GM19240 (cell line): ENCODE data around the gene SAMD4A.

Experiments used
- DNase-seq: peaks from one replicate; pipeline ENCODE4 v3.0.0; 2011; ENCODE audit warnings: low spot score; ENCODE audit not compliant: insufficient read length

SAMD4A gene

GRCh38 chr14:54653712-54654469 lies 87.0 kb downstream of the SAMD4A start:
- DNase-seq, result no peak

GRCh38 chr14:54654605-54655004 lies 87.7 kb downstream of the SAMD4A start:
- DNase-seq, result no peak

DNA sequence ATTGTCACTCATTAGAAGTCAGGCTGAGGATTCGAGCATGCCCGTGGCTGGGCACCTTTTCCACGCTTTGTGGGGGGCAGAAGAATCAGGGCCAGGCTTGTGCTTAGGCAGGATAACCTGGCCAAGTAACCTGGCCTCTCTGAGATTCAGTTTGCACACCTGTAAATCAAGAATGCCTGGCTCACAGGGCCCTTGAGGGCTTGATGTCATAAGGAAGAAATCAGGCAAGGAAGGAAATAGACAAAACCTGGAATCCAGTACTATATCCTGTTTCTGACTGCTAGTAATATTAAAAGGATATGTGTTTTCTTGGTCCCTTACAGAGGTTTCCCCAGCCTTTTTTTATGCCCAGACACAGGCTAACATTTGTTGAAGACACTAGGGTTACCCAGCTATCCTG lies 91.9 kb downstream of the SAMD4A start:
- no peak for DNase-seq

- DNase-seq, result no peak
Observed at GRCh38 chr14:54659365-54659764, 92.4 kb downstream of the SAMD4A start.

GRCh38 chr14:54660604-54661111 lies 93.7 kb downstream of the SAMD4A start:
- no peak for DNase-seq

- DNase-seq, result no peak
Observed at GRCh38 chr14:54662491-54663133, 95.7 kb downstream of the SAMD4A start.

DNA sequence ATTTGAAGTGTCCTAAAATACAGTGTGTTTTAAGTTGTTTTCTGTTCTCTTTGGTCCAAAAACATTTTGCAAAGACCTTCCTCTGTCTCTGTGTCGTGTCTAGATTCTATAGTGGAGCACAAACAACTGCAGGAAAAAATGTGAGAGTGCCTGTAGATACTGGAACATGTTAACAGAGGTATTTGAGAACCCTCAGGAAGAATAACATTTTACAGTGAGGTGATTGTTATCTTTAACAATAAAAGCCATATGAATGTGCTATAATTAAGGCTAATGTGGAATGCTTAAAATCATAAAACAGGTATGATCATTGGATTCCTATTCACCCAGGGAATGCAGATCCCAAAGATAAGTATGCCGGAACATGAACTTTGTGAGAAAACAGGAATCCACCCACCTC lies 98.0 kb downstream of the SAMD4A start:
- no peak for DNase-seq

GRCh38 chr14:54665946-54666345 lies 99.0 kb downstream of the SAMD4A start:
- DNase-seq, result no peak

- no peak for DNase-seq
Observed at GRCh38 chr14:54667026-54667744, 100.3 kb downstream of the SAMD4A start.

DNA sequence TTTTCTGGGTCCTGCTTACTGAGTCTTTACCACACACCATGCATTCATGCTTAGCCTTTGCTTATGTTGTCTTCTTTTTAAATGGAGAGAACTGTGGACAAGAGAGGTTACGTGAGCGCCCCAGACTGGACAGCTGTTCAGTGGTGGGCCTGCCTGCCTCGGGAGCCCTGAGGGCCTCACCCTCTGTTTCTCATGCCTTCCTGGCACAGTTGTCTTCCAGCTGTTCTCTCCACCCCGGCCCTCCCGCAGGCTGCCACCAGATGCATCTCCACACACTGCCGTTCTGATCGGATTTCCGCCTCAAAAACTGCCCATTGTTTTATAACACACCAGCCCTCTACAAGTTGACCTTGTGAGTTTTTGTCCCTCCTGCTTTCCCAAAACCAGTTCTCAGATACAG lies 100.8 kb downstream of the SAMD4A start:
- no peak for DNase-seq

GRCh38 chr14:54669721-54670561 lies 103.0 kb downstream of the SAMD4A start:
- no peak for DNase-seq

- no peak for DNase-seq
Observed at GRCh38 chr14:54671537-54671936, 104.6 kb downstream of the SAMD4A start.

- no peak for DNase-seq
Observed at GRCh38 chr14:54672181-54672580, 105.3 kb downstream of the SAMD4A start.

- no peak for DNase-seq
Observed at GRCh38 chr14:54672688-54673087, 105.8 kb downstream of the SAMD4A start.

DNA sequence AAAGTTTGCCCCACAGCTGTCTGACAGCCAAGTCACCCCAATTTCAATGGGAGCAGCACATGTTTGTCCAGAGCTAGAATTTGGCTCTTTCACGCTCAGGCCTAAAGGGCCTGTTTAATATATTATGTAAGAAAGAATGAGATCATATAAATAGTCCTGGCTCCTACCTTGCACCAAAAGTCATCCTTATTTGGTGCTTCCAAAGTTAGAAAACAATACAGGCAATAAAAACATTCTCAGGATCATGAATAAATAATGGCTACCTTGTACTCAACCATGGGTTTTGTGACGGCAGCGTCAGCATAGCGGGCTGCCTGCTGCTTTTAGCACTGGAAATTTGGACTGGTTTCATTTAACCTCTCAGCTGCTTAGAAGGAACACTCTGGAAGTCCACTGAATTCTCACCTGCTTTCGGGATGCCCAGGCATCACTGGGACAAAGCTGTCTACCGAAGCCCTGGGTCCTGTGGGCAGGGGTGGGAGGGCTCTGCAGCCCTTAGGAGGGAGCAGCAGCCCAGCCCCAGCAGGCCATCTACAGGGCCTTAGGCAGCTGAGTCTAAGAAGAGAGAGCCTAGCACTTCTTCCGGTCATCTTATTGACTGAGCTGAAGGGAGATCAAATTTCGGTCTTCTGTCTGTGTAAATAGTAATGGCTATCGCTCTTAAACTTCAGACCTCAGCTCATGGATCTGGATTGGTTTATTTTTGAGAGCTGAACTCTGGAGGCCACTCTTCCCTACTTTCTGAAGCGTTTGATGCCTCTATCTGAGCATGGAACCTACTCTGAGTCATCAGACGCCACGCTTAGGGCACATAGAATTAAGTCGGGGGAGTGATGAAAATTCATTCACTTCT lies 106.5 kb downstream of the SAMD4A start:
- DNase-seq, result no peak

DNA sequence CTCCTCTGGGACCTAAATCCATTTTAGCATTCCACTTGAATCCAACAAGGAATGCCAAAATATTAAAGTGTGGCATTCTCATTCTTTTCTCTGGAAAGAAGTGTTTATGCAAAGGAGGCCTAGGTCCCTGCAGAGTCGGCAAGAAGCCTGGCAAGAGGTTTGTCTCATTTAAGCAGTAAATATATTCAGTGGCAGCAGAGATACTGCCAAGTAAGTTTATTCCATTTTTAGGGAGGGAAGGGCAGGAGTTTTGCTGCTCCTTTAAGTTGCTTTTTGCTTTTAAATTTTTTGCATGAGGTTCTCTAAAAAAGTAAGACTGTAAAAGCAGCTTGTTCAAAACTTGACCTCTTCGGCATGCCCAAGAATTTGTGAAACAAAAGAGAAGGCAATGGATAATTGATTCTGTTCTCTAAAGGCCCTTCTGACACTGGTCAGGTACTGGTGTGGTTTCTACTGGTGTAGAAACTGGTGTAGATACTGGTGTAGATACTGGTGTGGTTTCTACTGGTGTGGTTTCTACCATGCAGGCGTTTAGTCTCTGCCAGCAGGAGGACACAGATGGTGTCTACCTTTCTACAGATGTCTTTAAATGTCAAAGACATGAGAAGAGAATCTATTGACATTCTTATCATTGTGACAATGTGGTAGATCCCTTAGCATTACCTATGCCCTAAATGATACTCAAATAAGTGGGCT lies 107.3 kb downstream of the SAMD4A start:
- no peak for DNase-seq

GRCh38 chr14:54675236-54676128 lies 108.6 kb downstream of the SAMD4A start:
- no peak for DNase-seq

DNA sequence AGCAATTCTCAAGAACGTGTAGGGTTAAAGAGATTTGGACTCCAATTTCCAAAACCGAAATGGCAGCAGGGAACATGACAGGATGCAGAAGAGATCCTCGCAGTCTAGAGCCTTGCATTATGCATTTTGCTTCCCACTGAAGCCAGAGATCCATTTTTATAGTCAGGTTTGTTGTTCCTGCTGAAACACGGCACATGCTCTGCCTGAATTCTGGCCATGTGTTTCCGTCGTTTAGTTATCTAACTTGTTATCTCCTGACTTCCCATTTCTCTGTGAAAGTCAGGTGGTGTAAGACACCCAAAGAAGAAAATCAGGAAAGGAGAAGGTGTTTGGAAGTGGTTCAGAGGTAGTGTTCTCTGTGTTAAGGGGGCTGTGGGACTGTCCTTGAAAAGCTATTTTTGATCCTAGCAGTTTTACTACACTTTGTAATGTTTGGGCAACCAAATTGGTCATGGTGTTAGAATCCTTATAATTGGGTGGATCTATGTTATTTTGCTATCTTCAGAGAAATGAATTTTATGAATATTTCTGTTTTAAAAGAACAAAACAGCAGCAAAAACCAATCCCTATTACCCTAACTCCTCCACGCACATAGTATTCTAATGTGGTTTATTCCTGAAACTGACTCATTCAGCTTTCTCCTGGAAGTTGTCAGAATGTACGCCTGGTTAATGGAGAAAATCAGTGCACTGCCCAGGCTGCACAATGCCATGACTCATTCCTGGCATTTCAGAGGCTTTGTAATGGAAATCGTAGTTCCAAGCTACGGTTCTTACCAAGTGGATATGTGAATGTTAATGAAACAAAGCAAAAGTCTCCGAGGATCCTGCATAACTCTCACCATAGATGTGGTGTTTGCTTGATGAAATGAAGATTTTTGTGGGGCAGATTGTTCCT lies 110.1 kb downstream of the SAMD4A start:
- DNase-seq, result no peak
